ENCODE results near the gene APIP. TPM values are rescaled to one million over a fixed set of nuclear protein-coding genes. Genes with fewer than 3 reads are reported as not detected.

The APIP gene
- total RNA-seq, 1 donor from 2014 or later: 26.0 TPM

GRCh38 chr11:34911676-34912075 is 4.5 kb downstream of the APIP start:
- no peak overlapping the region for H3K4me3 ChIP-seq (ENCODE audit: low read depth, low read length)
- DNase-seq (ENCODE audit: low read depth): no peak
- TF ChIP-seq, protein P1, sequence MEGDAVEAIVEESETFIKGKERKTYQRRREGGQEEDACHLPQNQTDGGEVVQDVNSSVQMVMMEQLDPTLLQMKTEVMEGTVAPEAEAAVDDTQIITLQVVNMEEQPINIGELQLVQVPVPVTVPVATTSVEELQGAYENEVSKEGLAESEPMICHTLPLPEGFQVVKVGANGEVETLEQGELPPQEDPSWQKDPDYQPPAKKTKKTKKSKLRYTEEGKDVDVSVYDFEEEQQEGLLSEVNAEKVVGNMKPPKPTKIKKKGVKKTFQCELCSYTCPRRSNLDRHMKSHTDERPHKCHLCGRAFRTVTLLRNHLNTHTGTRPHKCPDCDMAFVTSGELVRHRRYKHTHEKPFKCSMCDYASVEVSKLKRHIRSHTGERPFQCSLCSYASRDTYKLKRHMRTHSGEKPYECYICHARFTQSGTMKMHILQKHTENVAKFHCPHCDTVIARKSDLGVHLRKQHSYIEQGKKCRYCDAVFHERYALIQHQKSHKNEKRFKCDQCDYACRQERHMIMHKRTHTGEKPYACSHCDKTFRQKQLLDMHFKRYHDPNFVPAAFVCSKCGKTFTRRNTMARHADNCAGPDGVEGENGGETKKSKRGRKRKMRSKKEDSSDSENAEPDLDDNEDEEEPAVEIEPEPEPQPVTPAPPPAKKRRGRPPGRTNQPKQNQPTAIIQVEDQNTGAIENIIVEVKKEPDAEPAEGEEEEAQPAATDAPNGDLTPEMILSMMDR (conservative IDR thresholded peaks at IDR 0.05; ENCODE audit: low read depth, low read length): no peak

DNA sequence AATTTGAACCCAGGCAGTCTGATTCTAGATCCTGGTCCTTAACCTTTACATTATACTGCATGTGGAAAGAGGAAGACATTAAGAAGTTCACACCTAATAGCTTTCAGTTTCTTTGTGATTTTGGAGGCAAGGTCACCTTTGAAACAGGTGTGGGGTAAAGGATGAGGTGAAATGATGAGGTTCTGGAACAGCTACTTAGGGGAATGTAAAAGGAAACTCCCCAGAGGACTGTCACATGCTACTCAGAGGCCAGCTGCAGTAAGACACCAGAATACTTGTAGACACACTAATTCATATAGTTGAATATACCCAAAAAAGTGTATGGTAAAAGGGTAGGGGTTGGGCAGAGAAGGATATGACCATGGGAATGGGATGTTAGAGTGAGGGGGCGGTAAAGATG is 5.4 kb downstream of the APIP start:
- DNase-seq (ENCODE audit: low read depth): no peak
- TF ChIP-seq, protein P1 (conservative IDR thresholded peaks at IDR 0.05; ENCODE audit: low read depth, low read length): no peak
- no peak overlapping the region for H3K4me3 ChIP-seq (ENCODE audit: low read depth, low read length)

DNA sequence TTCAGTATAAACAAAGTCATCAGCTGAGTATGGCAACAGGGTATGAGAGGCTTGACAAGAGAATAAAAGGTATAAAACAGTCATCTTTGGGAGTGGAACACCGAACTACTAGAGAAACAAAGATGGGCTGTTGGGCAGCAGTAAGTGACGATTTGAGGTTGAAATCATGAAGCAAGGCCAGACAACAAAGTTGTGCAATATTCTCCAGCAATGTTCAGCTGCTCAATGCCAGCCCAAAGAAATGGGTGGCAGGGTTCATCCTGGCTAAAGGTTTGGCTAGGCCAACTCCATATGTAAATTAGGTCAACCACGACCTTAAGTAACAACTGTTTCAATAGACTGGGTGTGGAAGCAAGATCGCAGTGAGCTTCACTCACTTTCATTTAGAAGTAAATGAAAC is 6.2 kb downstream of the APIP start:
- TF ChIP-seq, protein P1 (conservative IDR thresholded peaks at IDR 0.05; ENCODE audit: low read depth, low read length): no peak
- H3K4me3 ChIP-seq (ENCODE audit: low read depth, low read length): no peak overlapping the region
- no peak for DNase-seq (ENCODE audit: low read depth)

DNA sequence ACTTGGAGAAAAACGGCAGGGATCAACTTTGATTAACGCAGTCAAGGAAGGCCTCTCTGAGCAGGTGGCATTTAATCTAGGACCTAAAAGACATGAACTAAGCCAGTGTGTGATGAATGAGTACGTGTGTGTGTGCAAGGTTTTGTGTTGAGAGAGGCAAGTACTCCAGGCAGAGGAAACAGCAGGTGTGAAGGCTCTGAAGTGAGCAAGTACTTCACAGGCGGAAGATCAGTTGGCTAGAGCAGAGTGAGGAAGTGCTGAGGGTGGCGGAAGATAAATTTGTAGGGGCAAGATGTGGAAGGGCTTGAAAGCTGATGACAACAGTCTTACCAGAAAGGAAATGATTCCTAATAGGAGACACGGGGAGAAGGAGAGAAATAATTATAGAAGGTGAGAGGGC is 6.8 kb downstream of the APIP start:
- TF ChIP-seq, protein P1 (conservative IDR thresholded peaks at IDR 0.05; ENCODE audit: low read depth, low read length): no peak
- DNase-seq (ENCODE audit: low read depth): no peak
- H3K4me3 ChIP-seq (ENCODE audit: low read depth, low read length): no peak overlapping the region

DNA sequence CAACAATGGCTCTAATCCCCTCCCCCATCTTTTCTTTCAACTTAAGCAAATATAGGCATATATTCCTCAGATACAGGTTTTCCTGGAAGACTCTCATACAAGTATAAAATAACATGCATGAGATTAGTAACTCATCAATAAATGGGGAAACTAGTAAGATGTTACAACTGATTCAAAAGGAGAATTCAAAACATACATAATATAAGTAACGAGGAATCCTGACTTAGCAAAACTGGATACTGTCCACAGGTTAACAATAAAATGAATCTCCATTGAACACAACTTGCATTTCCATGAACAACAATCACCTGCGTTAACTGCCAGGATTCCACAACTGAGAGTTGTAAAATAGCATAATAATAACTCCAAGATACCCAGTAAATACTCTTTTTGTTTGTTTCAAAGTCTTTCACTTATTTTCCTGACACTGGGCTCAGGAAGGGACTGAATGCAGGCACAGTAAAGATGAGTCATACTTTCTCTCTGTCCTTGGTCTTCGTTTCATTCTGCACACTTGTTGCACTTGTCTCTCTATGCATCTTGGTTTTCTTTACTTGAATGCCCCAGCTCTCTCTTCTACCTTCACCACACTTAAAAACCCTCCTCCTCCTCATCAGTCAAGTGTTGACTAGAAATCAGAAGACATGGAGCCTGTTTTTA is 8.1 kb downstream of the APIP start:
- TF ChIP-seq, protein P1 (conservative IDR thresholded peaks at IDR 0.05; ENCODE audit: low read depth, low read length): no peak
- H3K4me3 ChIP-seq (ENCODE audit: low read depth, low read length): no peak overlapping the region

DNA sequence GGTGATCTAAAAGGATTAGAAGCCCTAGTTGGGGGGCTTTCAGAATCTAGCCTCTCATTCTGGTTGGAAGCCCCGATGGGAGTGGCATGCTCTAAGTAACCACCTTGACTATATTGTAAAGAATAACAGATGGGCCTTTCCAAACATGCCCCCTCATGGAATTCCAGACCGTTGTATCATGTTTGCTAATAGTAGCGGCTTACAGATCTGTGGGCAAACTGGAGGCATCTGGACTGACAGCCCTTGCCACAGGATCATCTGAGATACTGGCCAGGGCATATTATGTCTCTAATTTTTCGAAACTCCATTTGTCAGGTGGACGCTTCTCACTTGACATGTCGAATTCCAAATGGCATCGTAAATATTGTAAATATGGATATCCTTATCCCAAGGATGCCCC is 10.5 kb downstream of the APIP start:
- TF ChIP-seq, protein P1 (conservative IDR thresholded peaks at IDR 0.05; ENCODE audit: low read depth, low read length): no peak
- H3K4me3 ChIP-seq (ENCODE audit: low read depth, low read length): no peak overlapping the region
- DNase-seq (ENCODE audit: low read depth): no peak

More for the DNA sequence above, 8.1 kb downstream of the APIP start:
- no peak for DNase-seq (ENCODE audit: low read depth)

GRCh38 chr11:34904421-34904955 is 11.7 kb downstream of the APIP start:
- TF ChIP-seq, protein P1 (conservative IDR thresholded peaks at IDR 0.05; ENCODE audit: low read depth, low read length): no peak
- DNase-seq (ENCODE audit: low read depth): peak; percentile 20
- H3K4me3 ChIP-seq (ENCODE audit: low read depth, low read length): no peak overlapping the region
